Keratinocyte (primary cell): ENCODE data around the gene ACACB. TPM values are rescaled to one million over a fixed set of nuclear protein-coding genes. Genes with fewer than 3 reads are reported as not detected.

ENCODE experiments used
- DNase-seq: peaks from one replicate; pipeline ENCODE4 v3.0.0-alpha.2; 2011; ENCODE audit warnings: low read depth, missing footprints, low spot score
- FAIRE-seq: peaks from 2 replicates; lab custom pipeline; 2011; peaks lifted over from hg19 to GRCh38; lab: Jason Lieb, UNC
- H2AFZ ChIP-seq: 2 replicates; pipeline ENCODE4 v1.6.0; 2012; ENCODE audit warnings: low read length, control low read depth, inconsistent platforms; ENCODE audit not compliant: control insufficient read depth
- H3K27ac ChIP-seq: 2 replicates; pipeline ENCODE4 v1.5.1; 2011; ENCODE audit warnings: low read length; ENCODE audit not compliant: control insufficient read depth, insufficient read depth
- H3K27me3 ChIP-seq: 3 replicates; pipeline ENCODE4 v1.6.0; 2011; ENCODE audit warnings: low read length; ENCODE audit not compliant: control insufficient read depth, insufficient read depth; ENCODE audit errors: extremely low read depth
- H3K36me3 ChIP-seq, 2 experiments: 2 replicates in 1 of 2; 3 replicates in 1 of 2; pipeline ENCODE4 v1.5.1; 2011; ENCODE audit warnings: low read length in 2 of 2, mild to moderate bottlenecking in 1 of 2; ENCODE audit not compliant: control insufficient read depth in 2 of 2, insufficient read depth in 2 of 2; ENCODE audit errors: extremely low read depth in 1 of 2
- H3K4me1 ChIP-seq: 3 replicates; pipeline ENCODE4 v1.5.1; 2011; ENCODE audit warnings: low read length; ENCODE audit not compliant: control insufficient read depth, insufficient read depth; ENCODE audit errors: extremely low read depth
- H3K4me2 ChIP-seq: 3 replicates; pipeline ENCODE4 v1.6.0; 2011; ENCODE audit warnings: low read depth, low read length; ENCODE audit not compliant: control insufficient read depth, insufficient read depth; ENCODE audit errors: extremely low read depth
- H3K4me3 ChIP-seq, 3 experiments: fragments of 200-600 bp in 1 of 3; sonication (generic) in 1 of 3; 2 replicates in 2 of 3; 3 replicates in 1 of 3; pipeline ENCODE4 v1.5.1; 2011 to 2016; ENCODE audit warnings: low read length in 3 of 3, mild to moderate bottlenecking in 3 of 3, control low read depth in 2 of 3, inconsistent platforms in 1 of 3, low read depth in 1 of 3, mixed read lengths in 1 of 3, mixed run types in 1 of 3, moderate library complexity in 1 of 3; ENCODE audit not compliant: control insufficient read depth in 2 of 3, insufficient read depth in 2 of 3; ENCODE audit errors: extremely low read depth in 1 of 3
- H3K79me2 ChIP-seq: 2 replicates; pipeline ENCODE4 v1.6.0; 2012; ENCODE audit warnings: low read length; ENCODE audit not compliant: control insufficient read depth, insufficient read depth
- H3K9ac ChIP-seq: 3 replicates; pipeline ENCODE4 v1.6.0; 2011; ENCODE audit warnings: low read length; ENCODE audit not compliant: control insufficient read depth, insufficient read depth; ENCODE audit errors: extremely low read depth
- H3K9me1 ChIP-seq: 3 replicates; pipeline ENCODE4 v1.6.0; 2011; ENCODE audit warnings: low read length; ENCODE audit not compliant: control insufficient read depth, insufficient read depth; ENCODE audit errors: extremely low read depth
- H3K9me3 ChIP-seq: 2 replicates; pipeline ENCODE4 v1.5.1; 2012; ENCODE audit warnings: low read depth, low read length; ENCODE audit not compliant: control insufficient read depth
- H4K20me1 ChIP-seq: 3 replicates; pipeline ENCODE4 v1.6.0; 2011; ENCODE audit warnings: low read length; ENCODE audit not compliant: control insufficient read depth, insufficient read depth; ENCODE audit errors: extremely low read depth
- EZH2 ChIP-seq: IDR thresholded peaks from one replicate; pipeline ENCODE4 v1.6.1; 2012; ENCODE audit warnings: inconsistent platforms, mild to moderate bottlenecking, low read length, moderate library complexity
- dilution Hi-C: fragments of 300-500 bp; cut with MboI; formaldehyde crosslinking; loops from one replicate; pipeline ENCODE4 v1.7.0; 2020; ENCODE audit warnings: low sequenced_read_pairs; ENCODE audit not compliant: extremely low pct_ligation_motif_present
- polyA plus RNA-seq, 5 experiments: library from polyadenylated mRNA; depleted of rRNA in 3 of 5; stranded (reverse) in 3 of 5; stranded (forward) in 1 of 5; unstranded in 1 of 5; fragments of >200 nt; gene quantifications; 1 replicate in 1 of 5; 2 replicates in 3 of 5; 3 replicates in 1 of 5; pipeline versions ENCODE4 v1.2.1 to v1.2.3, GENCODE V29; 2011 to 2012; ENCODE audit warnings: missing spikeins in 2 of 5, low read depth in 1 of 5, low replicate concordance in 1 of 5
- TF ChIP-seq, protein P1 (sequence below), 3 experiments: IDR thresholded peaks in 1 of 3; conservative IDR thresholded peaks in 1 of 3; optimal IDR thresholded peaks in 1 of 3; 2 replicates in 2 of 3; 3 replicates in 1 of 3; pipeline versions ENCODE3 to v1.5.1; 2011; ENCODE audit warnings: low read length in 3 of 3, mild to moderate bottlenecking in 3 of 3, moderate library complexity in 2 of 3, control low read depth in 1 of 3, inconsistent platforms in 1 of 3; ENCODE audit not compliant: insufficient read depth in 2 of 3; ENCODE audit errors: extremely low read depth in 1 of 3

The ACACB gene
- polyA plus RNA-seq, 1 donor (not counting 4 experiments of a cell fraction or from before 2014, with no cell fraction given), result 1.3 TPM

DNA sequence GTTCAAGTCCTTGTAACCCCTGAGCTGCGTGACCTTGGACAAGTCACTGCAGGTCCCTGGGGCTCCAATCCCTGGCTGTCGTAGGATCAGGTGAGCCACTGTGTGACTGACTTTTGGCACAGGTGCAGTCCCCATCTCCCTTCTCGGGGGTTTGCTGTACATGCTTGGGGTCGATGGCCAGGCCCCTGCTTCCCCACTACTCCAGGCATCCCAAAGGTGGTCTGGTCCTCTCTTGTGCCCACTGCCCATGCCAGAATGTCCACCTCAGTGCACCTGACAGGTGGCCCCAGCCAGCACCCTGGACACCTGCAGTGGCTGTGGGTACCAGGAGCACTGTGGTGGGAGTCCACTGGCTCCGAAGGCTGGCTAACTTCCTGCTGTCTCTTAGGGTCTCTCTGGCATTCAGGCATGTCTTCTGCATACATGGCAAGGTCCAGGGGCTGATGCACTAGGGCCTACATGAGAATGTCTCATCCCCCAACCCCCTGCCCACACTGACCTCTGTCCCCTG lies 178.0 kb downstream of the ACACB start:
- no peak for FAIRE-seq
- dilution Hi-C loops, result no loop called here
- no peak for DNase-seq

DNA sequence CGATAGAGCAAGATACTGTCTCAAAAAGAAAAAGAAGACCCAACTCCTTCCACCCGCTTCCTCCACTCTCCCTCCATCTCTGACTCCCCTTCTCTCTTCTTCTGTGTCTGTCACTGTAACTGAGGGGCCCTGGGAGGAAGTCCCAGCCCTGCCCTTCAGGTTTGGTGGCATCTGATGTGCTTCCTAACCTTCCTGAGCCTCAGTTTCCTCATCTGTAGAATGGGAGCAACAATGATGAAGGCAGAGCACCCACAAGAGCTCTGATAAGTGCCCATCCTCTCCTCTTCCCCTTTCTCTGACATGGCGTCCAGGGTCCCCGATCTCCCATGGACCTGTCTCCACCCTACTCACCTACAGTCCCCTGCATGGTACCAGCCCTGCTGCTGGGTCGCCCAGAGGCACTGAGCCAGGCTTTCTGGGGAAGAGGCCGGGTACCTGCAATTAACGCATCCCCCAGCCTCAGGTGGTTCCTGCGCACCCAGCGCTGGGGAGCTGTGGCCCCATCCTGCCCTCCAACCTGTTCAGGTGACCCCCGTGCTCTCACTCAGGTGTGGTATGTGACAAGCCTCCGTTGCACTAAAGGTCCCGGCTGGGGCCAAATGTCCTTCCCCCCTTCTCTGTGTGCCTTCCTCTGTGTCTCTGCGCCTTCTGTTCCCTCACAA lies 179.5 kb downstream of the ACACB start:
- Histone ChIP-seq H3K9me3 (no peaks in the 10 kb centered on the region), H4K20me1 (no peaks in the 10 kb centered on the region), H3K79me2 (no peaks in the 10 kb centered on the region), H3K27ac (no peak overlapping the region), H3K4me3 (no peak overlapping the region), H3K4me2 (no peak overlapping the region), H3K36me3 (no peaks in the 10 kb centered on the region), H3K4me1 (no peaks in the 10 kb centered on the region), H3K9ac (no peak overlapping the region), H3K9me1 (no peaks in the 10 kb centered on the region), H2AFZ (no peak overlapping the region), H3K27me3 (peaks cover 20% of the 10 kb centered on the region)
- FAIRE-seq (no peak), DNase-seq (no peak)
- TF ChIP-seq, protein P1, sequence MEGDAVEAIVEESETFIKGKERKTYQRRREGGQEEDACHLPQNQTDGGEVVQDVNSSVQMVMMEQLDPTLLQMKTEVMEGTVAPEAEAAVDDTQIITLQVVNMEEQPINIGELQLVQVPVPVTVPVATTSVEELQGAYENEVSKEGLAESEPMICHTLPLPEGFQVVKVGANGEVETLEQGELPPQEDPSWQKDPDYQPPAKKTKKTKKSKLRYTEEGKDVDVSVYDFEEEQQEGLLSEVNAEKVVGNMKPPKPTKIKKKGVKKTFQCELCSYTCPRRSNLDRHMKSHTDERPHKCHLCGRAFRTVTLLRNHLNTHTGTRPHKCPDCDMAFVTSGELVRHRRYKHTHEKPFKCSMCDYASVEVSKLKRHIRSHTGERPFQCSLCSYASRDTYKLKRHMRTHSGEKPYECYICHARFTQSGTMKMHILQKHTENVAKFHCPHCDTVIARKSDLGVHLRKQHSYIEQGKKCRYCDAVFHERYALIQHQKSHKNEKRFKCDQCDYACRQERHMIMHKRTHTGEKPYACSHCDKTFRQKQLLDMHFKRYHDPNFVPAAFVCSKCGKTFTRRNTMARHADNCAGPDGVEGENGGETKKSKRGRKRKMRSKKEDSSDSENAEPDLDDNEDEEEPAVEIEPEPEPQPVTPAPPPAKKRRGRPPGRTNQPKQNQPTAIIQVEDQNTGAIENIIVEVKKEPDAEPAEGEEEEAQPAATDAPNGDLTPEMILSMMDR (optimal IDR thresholded peaks at IDR 0.05 in 1 of 3, IDR thresholded peaks at IDR 0.05 in 1 of 3, conservative IDR thresholded peaks at IDR 0.05 in 1 of 3; ENCODE audit: extremely low read depth in 1 of 3, insufficient read depth in 2 of 3, low read length in 3 of 3), result no peak
- TF ChIP-seq EZH2, result no peak
- dilution Hi-C loops, result no loop called here

More for the DNA sequence above, 178.0 kb downstream of the ACACB start:
- Histone ChIP-seq H2AFZ (no peak overlapping the region), H3K9me3 (no peaks in the 10 kb centered on the region), H3K27me3 (peaks cover 23% of the 10 kb centered on the region), H3K79me2 (no peaks in the 10 kb centered on the region), H4K20me1 (no peaks in the 10 kb centered on the region), H3K9ac (no peak overlapping the region), H3K4me1 (no peaks in the 10 kb centered on the region), H3K4me2 (no peak overlapping the region), H3K36me3 (no peaks in the 10 kb centered on the region), H3K27ac (no peak overlapping the region), H3K4me3 (no peak overlapping the region), H3K9me1 (no peaks in the 10 kb centered on the region)
- TF ChIP-seq EZH2, result no peak
- TF ChIP-seq, protein P1 (optimal IDR thresholded peaks at IDR 0.05 in 1 of 3, IDR thresholded peaks at IDR 0.05 in 1 of 3, conservative IDR thresholded peaks at IDR 0.05 in 1 of 3; ENCODE audit: extremely low read depth in 1 of 3, insufficient read depth in 2 of 3, low read length in 3 of 3), result no peak
